ENCODE results near the gene TTC31.

TTC31 gene

GRCh38 chr2:74481961-74482800 lies 700 bp upstream of the TTC31 start:
- in situ Hi-C loops (cut with MboI; ENCODE audit: low sequenced_read_pairs): loop anchor here (10.0 kb wide), 1 partner anchor 103 kb away; no protein-coding TSS in a partner anchor

- in situ Hi-C loops (cut with MboI; ENCODE audit: low sequenced_read_pairs): loop anchor here (10.0 kb wide), 1 partner anchor 101 kb away; no protein-coding TSS in a partner anchor
Observed at GRCh38 chr2:74483675-74484164, 839 bp downstream of the TTC31 start.

GRCh38 chr2:74486141-74486540 lies 3.3 kb downstream of the TTC31 start:
- in situ Hi-C loops (cut with MboI; ENCODE audit: low sequenced_read_pairs): loop anchor here (10.0 kb wide), 1 partner anchor 99 kb away; no protein-coding TSS in a partner anchor

- in situ Hi-C loops (cut with MboI; ENCODE audit: low sequenced_read_pairs): loop anchor here (10.0 kb wide), 1 partner anchor 96 kb away; no protein-coding TSS in a partner anchor
Observed at GRCh38 chr2:74488643-74489481, 6.0 kb downstream of the TTC31 start.

- in situ Hi-C loops (cut with MboI; ENCODE audit: low sequenced_read_pairs): loop anchor here (10.0 kb wide), 1 partner anchor 95 kb away; no protein-coding TSS in a partner anchor
Observed at GRCh38 chr2:74489906-74490305, 7.0 kb downstream of the TTC31 start.

GRCh38 chr2:74491648-74492544 lies 9.0 kb downstream of the TTC31 start:
- in situ Hi-C loops (cut with MboI; ENCODE audit: low sequenced_read_pairs): no loop called here

- in situ Hi-C loops (cut with MboI; ENCODE audit: low sequenced_read_pairs): no loop called here
Observed at GRCh38 chr2:74493546-74493945, 10.7 kb downstream of the TTC31 start.

- in situ Hi-C loops (cut with MboI; ENCODE audit: low sequenced_read_pairs): no loop called here
Observed at GRCh38 chr2:74495440-74495839, 12.6 kb downstream of the TTC31 start.

- in situ Hi-C loops (cut with MboI; ENCODE audit: low sequenced_read_pairs): no loop called here
Observed at GRCh38 chr2:74496997-74497776, 14.3 kb downstream of the TTC31 start.

- in situ Hi-C loops (cut with MboI; ENCODE audit: low sequenced_read_pairs): no loop called here
Observed at GRCh38 chr2:74497777-74498499, 15.1 kb downstream of the TTC31 start.

GRCh38 chr2:74498500-74499266 lies 15.8 kb downstream of the TTC31 start:
- in situ Hi-C loops (cut with MboI; ENCODE audit: low sequenced_read_pairs): no loop called here

- in situ Hi-C loops (cut with MboI; ENCODE audit: low sequenced_read_pairs): no loop called here
Observed at GRCh38 chr2:74499267-74499939, 16.5 kb downstream of the TTC31 start, which contains the start of gene LBX2. LBX2 (minus strand) TSS chr2:74499603; CDS start chr2:74499537, 66 bp downstream.

- in situ Hi-C loops (cut with MboI; ENCODE audit: low sequenced_read_pairs): no loop called here
Observed at GRCh38 chr2:74499940-74500577, 17.2 kb downstream of the TTC31 start.

- in situ Hi-C loops (cut with MboI; ENCODE audit: low sequenced_read_pairs): no loop called here
Observed at GRCh38 chr2:74500578-74500946, 17.7 kb downstream of the TTC31 start.

- in situ Hi-C loops (cut with MboI; ENCODE audit: low sequenced_read_pairs): no loop called here
Observed at GRCh38 chr2:74501335-74502071, 18.6 kb downstream of the TTC31 start.

- in situ Hi-C loops (cut with MboI; ENCODE audit: low sequenced_read_pairs): no loop called here
Observed at GRCh38 chr2:74502147-74502719, 19.4 kb downstream of the TTC31 start.
